Loucy (cell line): ENCODE results near the gene SLC25A33.

Experiments
- H2AFZ ChIP-seq: fragments of 200-600 bp; sonication (generic); 2 replicates; pipeline ENCODE4 v1.6.0; 2016; ENCODE audit warnings: antibody characterized with exemption, mild to moderate bottlenecking, low read length, moderate library complexity
- H3F3A ChIP-seq: fragments of 200-600 bp; 2 replicates; pipeline ENCODE4 v1.6.0; 2016; ENCODE audit warnings: antibody characterized with exemption, low read depth, mild to moderate bottlenecking
- H3K27me3 ChIP-seq: fragments of 200-600 bp; sonication (generic); 2 replicates; pipeline ENCODE4 v1.6.1; 2014; ENCODE audit warnings: low read length, mild to moderate bottlenecking; ENCODE audit not compliant: insufficient read depth, poor library complexity, severe bottlenecking
- H3K36me3 ChIP-seq: fragments of 200-600 bp; sonication (generic); 2 replicates; pipeline ENCODE4 v1.6.1; 2016; ENCODE audit warnings: low read length; ENCODE audit not compliant: insufficient read depth
- H3K4me1 ChIP-seq: fragments of 200-600 bp; sonication (generic); 2 replicates; pipeline ENCODE4 v1.5.1; 2014; ENCODE audit warnings: low read length, mild to moderate bottlenecking; ENCODE audit not compliant: insufficient read depth, poor library complexity, severe bottlenecking
- H3K4me2 ChIP-seq: fragments of 200-600 bp; sonication (generic); 2 replicates; pipeline ENCODE4 v1.6.0; 2014; ENCODE audit warnings: antibody characterized with exemption, low read length, low read depth, mild to moderate bottlenecking; ENCODE audit not compliant: poor library complexity, severe bottlenecking
- H3K4me3 ChIP-seq: fragments of 200-600 bp; sonication (generic); 2 replicates; pipeline ENCODE4 v1.5.1; 2014; ENCODE audit warnings: low read length, mild to moderate bottlenecking, mixed read lengths; ENCODE audit not compliant: poor library complexity, severe bottlenecking
- H3K79me2 ChIP-seq: fragments of 200-600 bp; sonication (generic); 2 replicates; pipeline ENCODE4 v1.6.1; 2014; ENCODE audit warnings: low read length; ENCODE audit not compliant: insufficient read depth
- H3K9ac ChIP-seq: fragments of 200-600 bp; sonication (generic); 2 replicates; pipeline ENCODE4 v1.6.0; 2014; ENCODE audit warnings: mild to moderate bottlenecking, low read depth, low read length, moderate library complexity; ENCODE audit not compliant: poor library complexity, severe bottlenecking
- H3K9me2 ChIP-seq: fragments of 200-600 bp; sonication (generic); replicated peaks from 2 replicates; pipeline ENCODE4 v1.6.1; 2016; ENCODE audit warnings: low read depth, low read length, mixed read lengths
- H3K9me3 ChIP-seq: fragments of 200-600 bp; sonication (generic); 2 replicates; pipeline ENCODE4 v1.6.1; 2014; ENCODE audit warnings: mild to moderate bottlenecking, antibody characterized with exemption, low read length, low read depth; ENCODE audit not compliant: insufficient read depth
- H4K20me1 ChIP-seq: fragments of 200-600 bp; sonication (generic); 2 replicates; pipeline ENCODE4 v1.6.0; 2014; ENCODE audit warnings: antibody characterized with exemption, low read length, mild to moderate bottlenecking; ENCODE audit not compliant: insufficient read depth, poor library complexity, severe bottlenecking
- CTCF ChIP-seq: fragments of 200-600 bp; sonication (generic); conservative IDR thresholded peaks from 2 replicates; pipeline ENCODE4 v1.5.1; 2014; ENCODE audit warnings: mild to moderate bottlenecking, antibody characterized with exemption, low read length
- EZH2phosphoT487 ChIP-seq: fragments of 200-600 bp; IDR thresholded peaks from 2 replicates; pipeline ENCODE4 v1.6.1; 2018; ENCODE audit warnings: antibody characterized with exemption, mild to moderate bottlenecking, moderate library complexity, borderline replicate concordance

Gene SLC25A33

GRCh38 chr1:9586147-9586766 lies 47.0 kb downstream of the SLC25A33 start:
- no peak overlapping the region for H3K4me3 ChIP-seq

GRCh38 chr1:9588551-9589143 lies 49.4 kb downstream of the SLC25A33 start, which contains the start of gene TMEM201:
Gene TMEM201 (plus strand): TSS chr1:9588911. CDS start chr1:9588931, 20 bp downstream.
- Histone ChIP-seq H3K9me3 (no peaks in the 10 kb centered on the region), H3K36me3 (no peaks in the 10 kb centered on the region; the same call in 1 of the 2 replicates), H3K4me1 (peaks cover 40% of the 10 kb centered on the region), H3K9ac (peak within 1 kb of the TSS; percentile 86), H3K9me2 (no peaks in the 10 kb centered on the region), H2AFZ (peak within 1 kb of the TSS; percentile 84), H3K4me3 (peak within 1 kb of the TSS; percentile 96), H3F3A (no peaks in the 10 kb centered on the region), H3K79me2 (peaks cover 46% of the 10 kb centered on the region), H3K4me2 (peak within 1 kb of the TSS; percentile 90), H4K20me1 (peaks cover 36% of the 10 kb centered on the region), H3K27me3 (no peaks in the 10 kb centered on the region)
- TF ChIP-seq CTCF: peak; percentile 67
- no peak for TF ChIP-seq EZH2phosphoT487

More at GRCh38 chr1:9586147-9586766, 47.0 kb downstream of the SLC25A33 start:
- H3K9me3 ChIP-seq: no peaks in the 10 kb centered on the region
- H3F3A ChIP-seq: no peaks in the 10 kb centered on the region
- H3K9me2 ChIP-seq: no peaks in the 10 kb centered on the region
- no peaks in the 10 kb centered on the region for H3K27me3 ChIP-seq
- H3K4me1 ChIP-seq: peaks cover 18% of the 10 kb centered on the region
- H4K20me1 ChIP-seq: peaks cover 22% of the 10 kb centered on the region
- no peak overlapping the region for H2AFZ ChIP-seq
- H3K36me3 ChIP-seq: peaks cover 19% of the 10 kb centered on the region; the same call in 1 of the 2 replicates
- TF ChIP-seq CTCF: no peak
- TF ChIP-seq EZH2phosphoT487: no peak
- H3K4me2 ChIP-seq: no peak overlapping the region
- peaks cover 22% of the 10 kb centered on the region for H3K79me2 ChIP-seq
- H3K9ac ChIP-seq: no peak overlapping the region

GRCh38 chr1:9589144-9589718 lies 50.0 kb downstream of the SLC25A33 start:
- no peaks in the 10 kb centered on the region for H3K27me3 ChIP-seq
- peak overlapping the region; percentile 84; the same call in 1 of the 2 replicates for H2AFZ ChIP-seq

More at GRCh38 chr1:9589144-9589718, 50.0 kb downstream of the SLC25A33 start:
- TF ChIP-seq EZH2phosphoT487 (no peak), CTCF (no peak)
- H3K4me2 ChIP-seq: peak overlapping the region; percentile 90
- peak overlapping the region; percentile 96 for H3K4me3 ChIP-seq
- H3K9me3 ChIP-seq: no peaks in the 10 kb centered on the region
- H3K36me3 ChIP-seq: no peaks in the 10 kb centered on the region
- peaks cover 42% of the 10 kb centered on the region for H4K20me1 ChIP-seq
- H3K79me2 ChIP-seq: peaks cover 52% of the 10 kb centered on the region
- no peaks in the 10 kb centered on the region for H3K9me2 ChIP-seq
- peak overlapping the region; percentile 86 for H3K9ac ChIP-seq
- H3F3A ChIP-seq: no peaks in the 10 kb centered on the region
- peaks cover 44% of the 10 kb centered on the region for H3K4me1 ChIP-seq
